SK-N-MC (cell line): Measurements from ENCODE around the gene MCU.

ENCODE experiments used
- EZH2 ChIP-seq: fragments of 200-600 bp; sonication (generic); IDR thresholded peaks from one replicate; pipeline ENCODE4 v1.6.1; 2017; ENCODE audit warnings: antibody characterized with exemption
- FOXP2 ChIP-seq: optimal IDR thresholded peaks from 2 replicates; pipeline ENCODE3; 2011; ENCODE audit warnings: mild to moderate bottlenecking, moderate library complexity; ENCODE audit not compliant: insufficient read depth; ENCODE audit errors: extremely low read length, control extremely low read depth
- POLR2AphosphoS5 ChIP-seq: IDR thresholded peaks from 2 replicates; pipeline ENCODE4 v1.6.1; 2012; ENCODE audit warnings: mild to moderate bottlenecking, low read depth, low read length, borderline replicate concordance

- no peak for TF ChIP-seq EZH2
- no peak for TF ChIP-seq POLR2AphosphoS5
- no peak for TF ChIP-seq FOXP2
These were observed 12.1 kb upstream of the MCU start for GRCh38 chr10:72679838-72680241.
